ENCODE results near the gene PDGFD. TPM values are rescaled to one million over a fixed set of nuclear protein-coding genes. Genes with fewer than 3 reads are reported as not detected.

PDGFD gene
- total RNA-seq, 1 donor from 2014 or later = 2.2 TPM

DNA sequence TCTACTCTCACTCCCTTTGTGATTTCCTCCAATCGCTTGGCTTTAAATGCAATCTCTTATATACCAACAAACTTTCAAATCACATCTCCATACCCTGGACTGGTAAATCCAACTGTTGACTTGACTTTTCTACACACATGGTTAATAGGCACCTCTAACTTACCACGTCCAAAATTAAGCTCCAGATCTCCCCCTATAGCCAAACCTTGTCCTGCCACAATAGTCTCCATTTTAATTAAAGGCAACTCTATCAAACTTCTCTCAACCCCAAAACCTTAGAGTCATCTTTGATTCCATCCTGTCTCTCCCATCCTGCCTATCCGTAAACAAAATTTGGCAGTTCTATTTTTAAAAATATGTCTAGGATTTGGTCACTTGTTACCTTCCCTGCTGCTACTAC, 269.3 kb downstream of the PDGFD start:
- H3K27me3 Mint-ChIP-seq (ENCODE audit: unreplicated experiment) = no peaks in the 10 kb centered on the region

DNA sequence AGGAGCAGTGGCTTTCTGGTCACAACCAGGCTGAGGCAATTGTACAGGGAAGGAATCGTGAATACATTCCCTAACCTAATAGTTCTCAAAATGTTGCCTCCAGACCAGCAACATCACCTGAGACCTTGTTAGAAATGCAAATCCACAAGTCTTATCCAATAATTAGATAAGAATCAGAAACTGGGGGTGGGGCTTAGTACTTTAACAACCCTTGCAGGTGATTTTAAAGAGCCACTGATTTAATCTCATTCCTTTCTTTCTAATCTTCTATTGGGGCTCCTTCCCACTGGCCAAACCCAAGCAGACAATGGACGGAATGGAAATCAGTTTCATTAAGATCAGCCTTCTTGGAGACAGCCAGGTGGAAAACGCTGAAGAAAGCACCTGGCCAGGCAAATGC, 269.9 kb downstream of the PDGFD start:
- no peak overlapping the region for H3K27ac Mint-ChIP-seq (ENCODE audit: unreplicated experiment)
- no peaks in the 10 kb centered on the region for H3K36me3 Mint-ChIP-seq (ENCODE audit: unreplicated experiment)
- H3K27me3 Mint-ChIP-seq (ENCODE audit: unreplicated experiment) = no peaks in the 10 kb centered on the region
- peaks cover 14% of the 10 kb centered on the region for H3K4me1 Mint-ChIP-seq (ENCODE audit: unreplicated experiment)
- no peak overlapping the region for H3K4me3 Mint-ChIP-seq (ENCODE audit: unreplicated experiment)
- TF ChIP-seq, protein P1, sequence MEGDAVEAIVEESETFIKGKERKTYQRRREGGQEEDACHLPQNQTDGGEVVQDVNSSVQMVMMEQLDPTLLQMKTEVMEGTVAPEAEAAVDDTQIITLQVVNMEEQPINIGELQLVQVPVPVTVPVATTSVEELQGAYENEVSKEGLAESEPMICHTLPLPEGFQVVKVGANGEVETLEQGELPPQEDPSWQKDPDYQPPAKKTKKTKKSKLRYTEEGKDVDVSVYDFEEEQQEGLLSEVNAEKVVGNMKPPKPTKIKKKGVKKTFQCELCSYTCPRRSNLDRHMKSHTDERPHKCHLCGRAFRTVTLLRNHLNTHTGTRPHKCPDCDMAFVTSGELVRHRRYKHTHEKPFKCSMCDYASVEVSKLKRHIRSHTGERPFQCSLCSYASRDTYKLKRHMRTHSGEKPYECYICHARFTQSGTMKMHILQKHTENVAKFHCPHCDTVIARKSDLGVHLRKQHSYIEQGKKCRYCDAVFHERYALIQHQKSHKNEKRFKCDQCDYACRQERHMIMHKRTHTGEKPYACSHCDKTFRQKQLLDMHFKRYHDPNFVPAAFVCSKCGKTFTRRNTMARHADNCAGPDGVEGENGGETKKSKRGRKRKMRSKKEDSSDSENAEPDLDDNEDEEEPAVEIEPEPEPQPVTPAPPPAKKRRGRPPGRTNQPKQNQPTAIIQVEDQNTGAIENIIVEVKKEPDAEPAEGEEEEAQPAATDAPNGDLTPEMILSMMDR (IDR thresholded peaks at IDR 0.05) = no peak
- peaks cover 7% of the 10 kb centered on the region for H3K9me3 Mint-ChIP-seq (ENCODE audit: unreplicated experiment)
- DNase-seq (ENCODE audit: extremely low spot score, unreplicated experiment) = no peak

More for the DNA sequence above, 269.3 kb downstream of the PDGFD start:
- peaks cover 7% of the 10 kb centered on the region for H3K9me3 Mint-ChIP-seq (ENCODE audit: unreplicated experiment)
- no peak overlapping the region for H3K4me3 Mint-ChIP-seq (ENCODE audit: unreplicated experiment)
- no peaks in the 10 kb centered on the region for H3K36me3 Mint-ChIP-seq (ENCODE audit: unreplicated experiment)
- peaks cover 14% of the 10 kb centered on the region for H3K4me1 Mint-ChIP-seq (ENCODE audit: unreplicated experiment)
- no peak for DNase-seq (ENCODE audit: extremely low spot score, unreplicated experiment)
- TF ChIP-seq, protein P1 (IDR thresholded peaks at IDR 0.05) = no peak
- H3K27ac Mint-ChIP-seq (ENCODE audit: unreplicated experiment) = no peak overlapping the region

DNA sequence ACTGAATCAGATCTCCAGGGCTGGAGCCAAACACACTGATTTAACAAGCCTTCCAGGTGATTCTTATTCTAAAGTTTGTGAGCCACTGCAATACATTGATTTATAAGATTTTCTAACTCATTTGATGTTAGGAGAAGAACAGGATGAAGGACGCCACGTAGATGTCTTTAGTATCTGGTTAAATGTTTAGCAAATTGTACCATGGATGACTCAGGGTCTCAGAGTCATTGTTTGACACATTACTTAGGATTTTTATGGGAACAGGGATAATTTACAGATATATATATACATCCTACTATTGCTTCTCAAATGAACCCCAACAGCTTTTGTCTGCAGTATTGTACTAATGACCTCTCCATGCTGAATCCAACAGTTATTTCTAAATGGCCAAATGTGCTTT, 270.6 kb downstream of the PDGFD start:
- TF ChIP-seq, protein P1 (IDR thresholded peaks at IDR 0.05) = no peak
- Mint-ChIP-seq H3K36me3 (ENCODE audit: unreplicated experiment) (no peaks in the 10 kb centered on the region), H3K9me3 (ENCODE audit: unreplicated experiment) (peaks cover 7% of the 10 kb centered on the region), H3K27ac (ENCODE audit: unreplicated experiment) (no peak overlapping the region), H3K27me3 (ENCODE audit: unreplicated experiment) (no peaks in the 10 kb centered on the region), H3K4me1 (ENCODE audit: unreplicated experiment) (peaks cover 14% of the 10 kb centered on the region), H3K4me3 (ENCODE audit: unreplicated experiment) (no peak overlapping the region)
- DNase-seq (ENCODE audit: extremely low spot score, unreplicated experiment) = no peak

- TF ChIP-seq, protein P1 (IDR thresholded peaks at IDR 0.05) = no peak
- DNase-seq (ENCODE audit: extremely low spot score, unreplicated experiment) = no peak
- Mint-ChIP-seq H3K9me3 (ENCODE audit: unreplicated experiment) (peaks cover 7% of the 10 kb centered on the region), H3K36me3 (ENCODE audit: unreplicated experiment) (no peaks in the 10 kb centered on the region), H3K4me3 (ENCODE audit: unreplicated experiment) (no peak overlapping the region), H3K27me3 (ENCODE audit: unreplicated experiment) (no peaks in the 10 kb centered on the region), H3K4me1 (ENCODE audit: unreplicated experiment) (peaks cover 14% of the 10 kb centered on the region), H3K27ac (ENCODE audit: unreplicated experiment) (no peak overlapping the region)
These were observed 271.3 kb downstream of the PDGFD start for GRCh38 chr11:103892603-103893002.

DNA sequence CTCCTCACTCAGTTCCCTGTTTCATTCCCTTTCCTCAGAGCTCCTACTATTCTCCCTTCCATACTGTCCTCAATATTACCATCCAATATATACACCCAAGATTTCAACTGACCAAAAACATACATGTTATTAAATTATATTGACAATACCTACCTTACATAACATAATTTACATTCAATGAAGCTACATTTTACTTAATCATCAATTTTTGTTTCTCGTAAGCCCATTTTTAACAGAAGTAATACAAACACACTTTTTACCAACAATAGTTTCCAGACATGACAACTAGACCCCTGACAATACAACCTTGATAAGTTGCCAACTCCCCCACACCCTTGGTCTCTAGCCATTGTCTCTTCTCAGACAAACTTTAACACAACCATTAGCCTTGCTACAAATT, 273.3 kb downstream of the PDGFD start:
- H3K27ac Mint-ChIP-seq (ENCODE audit: unreplicated experiment) = no peak overlapping the region
- DNase-seq (ENCODE audit: extremely low spot score, unreplicated experiment) = no peak
- TF ChIP-seq, protein P1 (IDR thresholded peaks at IDR 0.05) = no peak
- H3K36me3 Mint-ChIP-seq (ENCODE audit: unreplicated experiment) = no peaks in the 10 kb centered on the region
- H3K27me3 Mint-ChIP-seq (ENCODE audit: unreplicated experiment) = no peaks in the 10 kb centered on the region
- peaks cover 8% of the 10 kb centered on the region for H3K4me1 Mint-ChIP-seq (ENCODE audit: unreplicated experiment)
- peaks cover 7% of the 10 kb centered on the region for H3K9me3 Mint-ChIP-seq (ENCODE audit: unreplicated experiment)
- H3K4me3 Mint-ChIP-seq (ENCODE audit: unreplicated experiment) = no peak overlapping the region

Data from osteocyte (in vitro differentiated cells).